IPS-20b (cell line): ENCODE measurements around the gene MORC3.
"Not testable (repeated sequence)": the region's sequence is repeated elsewhere in the genome, so short reads cannot be mapped to it uniquely, and the experiment has no call there.

ENCODE experiments used
- H3K27ac ChIP-seq: one replicate; pipeline ENCODE4 v1.5.1; 2013; ENCODE audit warnings: low read length
- H3K27me3 ChIP-seq: 2 replicates; pipeline ENCODE4 v1.6.1; 2013; ENCODE audit warnings: mild to moderate bottlenecking, low read length, inconsistent platforms; ENCODE audit not compliant: insufficient read depth
- H3K36me3 ChIP-seq: 2 replicates; pipeline ENCODE4 v1.6.1; 2013; ENCODE audit warnings: low read depth, mild to moderate bottlenecking, inconsistent platforms, low read length, moderate library complexity; ENCODE audit not compliant: insufficient read depth
- H3K4me1 ChIP-seq: 2 replicates; pipeline ENCODE4 v1.6.1; 2013; ENCODE audit warnings: mild to moderate bottlenecking, control low read depth, inconsistent platforms, low read length, moderate library complexity; ENCODE audit not compliant: insufficient read depth
- H3K4me3 ChIP-seq: 2 replicates; pipeline ENCODE4 v1.5.1; 2013; ENCODE audit warnings: mild to moderate bottlenecking, low read length, inconsistent platforms
- H3K9ac ChIP-seq: 2 replicates; pipeline ENCODE4 v1.6.1; 2013; ENCODE audit warnings: low read depth, mild to moderate bottlenecking, inconsistent platforms, low read length, moderate library complexity
- H3K9me3 ChIP-seq: 2 replicates; pipeline ENCODE4 v1.6.1; 2013; ENCODE audit warnings: mild to moderate bottlenecking, low read depth, low read length, inconsistent platforms; ENCODE audit not compliant: insufficient read depth

Gene MORC3

DNA sequence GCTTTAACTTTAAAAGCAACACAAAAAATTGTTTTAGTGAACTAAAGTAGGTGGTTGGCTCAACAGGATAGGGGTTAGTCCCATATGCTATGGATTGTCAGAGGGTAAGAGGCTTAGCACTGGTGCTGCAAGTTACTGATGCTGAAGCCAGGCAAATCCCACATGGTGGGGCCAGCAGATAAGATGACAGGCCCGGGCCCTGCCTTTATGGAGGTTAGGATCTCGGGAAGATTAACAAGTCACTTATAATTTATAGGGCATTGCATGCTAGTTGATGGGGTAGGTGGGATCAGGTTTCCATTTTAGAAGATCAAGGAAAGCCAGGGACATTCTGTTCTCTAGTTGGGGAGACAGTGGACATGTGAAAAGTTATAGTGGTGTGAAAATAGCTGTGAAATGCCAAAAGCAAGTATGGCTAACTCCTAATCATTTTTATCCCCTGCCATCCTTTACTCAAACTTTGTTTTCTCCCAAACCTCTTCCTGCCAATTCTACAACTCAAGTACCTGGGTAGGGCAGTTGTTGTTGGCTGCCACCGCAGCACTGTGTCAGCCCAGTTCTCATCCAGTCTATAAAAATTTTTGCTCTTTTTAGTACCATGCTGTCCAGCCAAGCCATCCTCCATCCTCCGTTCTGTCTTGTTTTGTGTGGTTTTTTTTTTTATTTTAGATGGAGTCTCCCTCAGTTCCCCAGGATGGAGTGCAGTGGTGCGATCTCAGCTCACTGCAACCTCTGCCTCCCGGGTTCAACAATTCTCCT lies 75.5 kb downstream of the MORC3 start:
- no peaks in the 10 kb centered on the region for H3K27me3 ChIP-seq
- H3K4me3 ChIP-seq = no peak overlapping the region
- no peak overlapping the region for H3K27ac ChIP-seq
- no peaks in the 10 kb centered on the region for H3K4me1 ChIP-seq
- H3K9ac ChIP-seq = no peak overlapping the region
- H3K9me3 ChIP-seq = no peaks in the 10 kb centered on the region
- peaks cover 65% of the 10 kb centered on the region for H3K36me3 ChIP-seq

DNA sequence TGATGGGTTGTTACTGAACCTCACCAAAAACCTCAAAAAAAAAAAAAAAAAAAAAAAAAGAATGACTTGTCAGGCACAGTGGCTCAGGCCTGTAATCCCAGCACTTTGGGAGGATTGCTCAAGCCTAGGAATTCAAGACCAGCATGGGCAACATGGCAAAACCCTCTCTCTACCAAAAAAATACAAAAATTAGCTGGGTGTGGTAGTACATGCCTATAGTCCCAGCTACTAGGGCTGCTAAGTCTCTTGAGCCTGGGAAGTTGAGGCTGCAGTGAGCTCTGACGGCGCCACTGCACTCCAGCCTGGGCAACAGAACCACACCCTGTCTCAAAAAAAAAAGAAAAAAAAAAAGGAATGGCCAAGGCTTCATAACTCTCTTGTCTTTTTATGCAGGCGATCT lies 76.3 kb downstream of the MORC3 start:
- H3K4me1 ChIP-seq = no peaks in the 10 kb centered on the region
- no peak overlapping the region for H3K27ac ChIP-seq
- no peak overlapping the region for H3K4me3 ChIP-seq
- H3K36me3 ChIP-seq = peaks cover 61% of the 10 kb centered on the region
- H3K9ac ChIP-seq = no peak overlapping the region
- H3K9me3 ChIP-seq = no peaks in the 10 kb centered on the region
- no peaks in the 10 kb centered on the region for H3K27me3 ChIP-seq

DNA sequence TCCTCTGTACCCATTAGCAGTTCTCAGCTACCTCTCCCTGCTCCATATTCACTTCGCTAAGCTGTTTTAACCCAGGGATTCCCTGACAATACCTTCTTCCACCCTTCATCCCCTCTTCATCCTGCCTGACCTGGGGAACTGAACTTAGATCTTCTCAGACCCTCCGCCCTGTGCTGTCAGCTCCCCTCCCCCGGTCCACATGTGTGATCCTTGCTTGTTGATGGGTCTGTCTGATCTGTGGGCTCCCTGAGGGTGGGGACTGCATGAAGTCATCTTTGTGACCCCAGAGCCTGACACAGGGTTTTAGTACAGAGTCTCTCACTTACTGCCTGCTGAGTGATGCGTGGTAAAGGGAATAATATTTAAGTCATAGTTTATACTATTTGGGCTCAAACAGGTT lies 77.0 kb downstream of the MORC3 start:
- no peak overlapping the region for H3K9ac ChIP-seq
- no peaks in the 10 kb centered on the region for H3K27me3 ChIP-seq
- no peak overlapping the region for H3K4me3 ChIP-seq
- H3K9me3 ChIP-seq = no peaks in the 10 kb centered on the region
- H3K27ac ChIP-seq = no peak overlapping the region
- no peaks in the 10 kb centered on the region for H3K4me1 ChIP-seq
- peaks cover 60% of the 10 kb centered on the region for H3K36me3 ChIP-seq

DNA sequence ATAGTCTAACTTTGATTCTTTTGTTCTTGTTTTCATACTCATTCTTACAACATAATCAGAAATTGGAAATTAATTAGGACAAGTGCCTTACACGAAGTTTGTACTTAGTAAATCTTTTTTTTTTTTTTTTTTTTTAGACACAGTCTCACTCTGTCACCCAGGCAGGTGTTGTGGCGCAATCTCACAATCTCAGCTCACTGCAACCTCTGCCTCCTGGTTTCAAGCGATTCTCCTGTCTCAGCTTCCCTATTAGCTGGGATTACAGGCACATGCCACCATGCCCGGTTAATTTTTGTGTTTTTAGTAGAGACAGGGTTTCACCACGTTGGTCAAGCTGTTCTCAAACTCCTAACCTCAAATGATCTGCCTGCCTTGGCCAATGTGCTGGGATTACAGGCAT lies 77.6 kb downstream of the MORC3 start:
- Histone ChIP-seq H3K9ac (no peak overlapping the region), H3K4me3 (no peak overlapping the region), H3K4me1 (no peaks in the 10 kb centered on the region), H3K27me3 (no peaks in the 10 kb centered on the region), H3K27ac (no peak overlapping the region), H3K9me3 (no peaks in the 10 kb centered on the region), H3K36me3 (peaks cover 67% of the 10 kb centered on the region)

DNA sequence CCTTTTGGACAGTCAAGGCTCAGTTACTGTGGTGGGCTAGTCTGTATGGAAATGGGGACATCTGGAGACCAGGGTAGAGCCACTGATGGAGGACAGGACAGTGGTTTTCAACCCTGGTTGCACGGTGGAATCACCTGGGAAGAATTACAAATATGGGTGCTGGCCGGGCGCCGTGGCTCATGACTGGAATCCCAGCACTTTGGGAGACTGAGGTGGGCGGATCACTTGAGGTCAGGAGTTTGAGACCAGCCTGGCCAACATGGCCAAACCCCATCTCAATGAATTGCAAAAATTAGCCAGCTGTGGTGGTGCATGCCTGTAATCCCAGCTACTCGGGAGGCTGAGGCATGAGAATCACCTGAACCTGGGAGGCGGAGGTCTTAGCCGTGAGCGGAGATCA lies 79.7 kb downstream of the MORC3 start:
- H3K27me3 ChIP-seq, H3K9me3 ChIP-seq, H3K4me1 ChIP-seq, H3K27ac ChIP-seq, H3K9ac ChIP-seq, H3K4me3 ChIP-seq: not testable (repeated sequence)
- peaks cover 68% of the 10 kb centered on the region for H3K36me3 ChIP-seq

DNA sequence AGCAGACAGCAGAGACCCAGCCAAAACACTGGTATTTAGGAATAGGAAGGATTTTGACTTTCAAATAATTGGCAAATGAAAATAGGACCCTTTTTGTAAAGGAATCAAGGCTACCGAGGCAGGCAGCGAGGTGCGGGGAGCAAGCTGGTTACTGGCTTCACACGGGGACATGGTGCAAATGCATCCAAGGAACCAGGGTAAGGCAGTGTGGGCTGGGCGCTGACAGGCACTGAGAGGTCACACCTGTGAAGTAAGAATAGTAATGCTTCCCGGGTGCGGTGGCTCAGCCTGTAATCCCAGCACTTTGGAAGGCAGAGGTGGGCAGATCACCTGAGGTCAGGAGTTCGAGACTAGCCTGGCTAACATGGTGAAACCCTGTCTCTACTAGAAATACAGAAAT lies 80.7 kb downstream of the MORC3 start:
- Histone ChIP-seq H3K4me1 (no peaks in the 10 kb centered on the region), H3K9me3 (no peaks in the 10 kb centered on the region), H3K27me3 (no peaks in the 10 kb centered on the region), H3K9ac (no peak overlapping the region), H3K4me3 (no peak overlapping the region), H3K36me3 (peaks cover 67% of the 10 kb centered on the region), H3K27ac (no peak overlapping the region)

DNA sequence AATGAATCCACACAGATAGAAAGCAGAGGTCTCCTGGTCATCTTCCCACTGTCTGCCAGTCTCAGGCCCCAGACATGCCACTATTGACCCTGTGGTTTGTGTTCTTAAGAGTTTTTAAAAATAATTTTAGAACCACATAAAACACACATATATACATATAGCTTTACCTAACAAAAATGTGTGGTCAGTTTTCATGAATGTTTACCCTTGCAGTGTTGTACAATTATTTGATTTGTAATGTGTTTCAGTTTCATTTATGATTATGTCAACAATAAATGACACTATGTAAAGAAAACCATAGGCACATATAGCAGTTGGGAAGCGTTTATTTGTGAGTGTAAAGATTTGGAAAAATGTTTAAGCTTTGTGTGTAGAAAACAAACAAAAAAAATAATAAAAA lies 82.3 kb downstream of the MORC3 start:
- no peaks in the 10 kb centered on the region for H3K27me3 ChIP-seq
- H3K27ac ChIP-seq = no peak overlapping the region
- peaks cover 62% of the 10 kb centered on the region for H3K36me3 ChIP-seq
- no peaks in the 10 kb centered on the region for H3K9me3 ChIP-seq
- no peak overlapping the region for H3K9ac ChIP-seq
- no peaks in the 10 kb centered on the region for H3K4me1 ChIP-seq
- no peak overlapping the region for H3K4me3 ChIP-seq

DNA sequence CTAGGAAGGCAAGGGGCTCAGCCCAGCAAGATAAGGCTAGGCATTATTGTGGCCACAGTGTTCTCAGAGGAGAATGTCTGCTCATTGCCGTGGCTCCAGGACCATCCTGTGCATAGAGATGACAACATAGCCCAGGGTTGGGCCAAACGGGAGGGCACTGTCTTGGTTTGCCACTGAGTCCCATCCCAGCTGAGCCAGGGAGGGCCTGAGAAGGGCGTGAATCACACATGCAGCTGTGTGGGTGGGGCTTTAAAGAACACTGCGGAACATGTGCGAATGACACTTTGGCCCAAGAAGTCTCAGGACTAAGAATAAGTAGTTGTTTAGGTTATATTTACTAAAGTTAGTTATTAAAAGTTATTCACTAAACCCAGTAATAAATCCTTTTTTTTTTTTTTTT lies 83.7 kb downstream of the MORC3 start:
- Histone ChIP-seq H3K27me3 (no peaks in the 10 kb centered on the region), H3K4me3 (no peak overlapping the region), H3K9me3 (no peaks in the 10 kb centered on the region), H3K36me3 (peaks cover 57% of the 10 kb centered on the region), H3K27ac (no peak overlapping the region), H3K9ac (no peak overlapping the region), H3K4me1 (no peaks in the 10 kb centered on the region)

DNA sequence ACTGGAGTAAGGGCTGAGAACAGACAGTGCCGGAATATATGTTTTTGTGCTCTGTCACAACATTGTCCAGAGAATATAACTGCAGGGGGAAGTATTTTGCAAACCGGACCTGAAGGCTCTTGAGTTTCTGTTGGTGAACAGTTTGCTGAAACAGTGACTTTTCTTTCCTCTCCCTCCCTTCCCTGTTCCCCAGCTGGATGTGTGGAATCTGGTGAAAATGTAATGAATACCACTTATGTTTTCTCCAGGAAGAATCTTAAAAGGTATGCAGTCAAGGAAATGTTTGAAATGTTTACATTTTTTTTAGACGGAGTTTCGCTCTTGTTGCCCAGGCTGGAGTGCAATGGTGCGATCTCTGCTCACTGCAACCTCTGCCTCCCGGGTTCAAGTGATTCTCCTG lies 88.6 kb downstream of the MORC3 start:
- Histone ChIP-seq H3K4me3 (no peak overlapping the region), H3K36me3 (peaks cover 59% of the 10 kb centered on the region), H3K4me1 (no peaks in the 10 kb centered on the region), H3K27me3 (no peaks in the 10 kb centered on the region), H3K27ac (no peak overlapping the region), H3K9me3 (no peaks in the 10 kb centered on the region), H3K9ac (no peak overlapping the region)

DNA sequence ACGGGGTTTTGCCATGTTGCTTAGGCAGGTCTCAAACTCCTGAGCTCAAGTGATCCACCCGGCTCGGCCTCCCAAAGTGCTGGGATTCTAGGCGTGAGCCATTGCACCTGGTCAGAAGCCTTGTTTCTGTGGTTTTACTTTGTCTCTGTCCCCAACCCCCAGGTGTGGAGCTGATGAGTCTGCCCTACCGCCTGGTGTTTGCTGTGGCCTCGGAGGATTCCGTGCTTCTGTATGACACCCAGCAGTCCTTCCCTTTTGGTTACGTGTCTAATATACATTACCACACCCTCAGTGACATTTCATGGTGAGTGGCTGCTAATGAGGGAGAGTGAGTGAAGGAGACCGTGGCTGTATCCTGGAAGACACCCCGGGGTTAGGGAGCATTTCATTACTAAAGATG lies 91.3 kb downstream of the MORC3 start:
- Histone ChIP-seq H3K4me3 (no peak overlapping the region), H3K9me3 (no peaks in the 10 kb centered on the region), H3K27me3 (no peaks in the 10 kb centered on the region), H3K9ac (no peak overlapping the region), H3K27ac (no peak overlapping the region), H3K36me3 (peaks cover 60% of the 10 kb centered on the region), H3K4me1 (peaks cover 5% of the 10 kb centered on the region; the same call in 1 of the 2 replicates)

DNA sequence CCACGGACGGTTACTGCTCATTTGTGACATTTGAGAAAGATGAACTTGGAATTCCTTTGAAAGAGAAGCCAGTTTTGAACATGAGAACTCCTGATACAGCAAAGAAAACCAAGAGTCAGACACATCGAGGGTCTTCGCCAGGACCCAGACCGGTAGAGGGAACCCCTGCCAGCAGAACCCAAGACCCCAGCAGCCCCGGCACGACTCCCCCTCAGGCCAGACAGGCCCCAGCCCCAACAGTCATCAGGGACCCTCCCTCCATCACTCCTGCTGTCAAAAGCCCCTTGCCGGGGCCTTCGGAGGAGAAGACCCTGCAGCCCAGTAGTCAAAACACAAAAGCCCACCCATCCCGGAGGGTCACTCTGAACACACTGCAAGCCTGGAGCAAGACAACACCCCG lies 92.9 kb downstream of the MORC3 start:
- H3K36me3 ChIP-seq = peaks cover 61% of the 10 kb centered on the region
- H3K9ac ChIP-seq = no peak overlapping the region
- no peaks in the 10 kb centered on the region for H3K9me3 ChIP-seq
- no peak overlapping the region for H3K27ac ChIP-seq
- H3K4me1 ChIP-seq = peaks cover 5% of the 10 kb centered on the region; the same call in 1 of the 2 replicates
- no peak overlapping the region for H3K4me3 ChIP-seq
- H3K27me3 ChIP-seq = no peaks in the 10 kb centered on the region

DNA sequence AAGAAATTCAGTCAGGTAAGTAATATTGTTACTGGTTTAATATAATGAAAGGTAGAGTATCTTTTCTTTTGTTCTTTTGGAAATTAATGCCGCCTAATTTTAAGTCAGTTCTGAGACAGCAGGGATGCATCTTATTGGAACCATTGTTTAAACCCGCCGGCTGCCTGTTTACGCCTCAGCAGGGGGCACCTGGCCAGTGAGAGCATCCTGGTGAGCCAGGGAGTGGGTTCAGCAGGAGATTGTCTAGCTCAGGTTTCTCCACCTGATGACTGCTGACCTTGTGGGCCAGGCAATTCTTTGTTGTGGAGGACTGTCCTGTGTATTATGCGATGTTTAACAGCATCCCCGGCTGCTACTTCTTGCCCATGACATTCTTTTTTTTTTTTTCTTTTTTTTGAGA lies 95.4 kb downstream of the MORC3 start:
- Histone ChIP-seq H3K4me3 (no peak overlapping the region), H3K27me3 (no peaks in the 10 kb centered on the region), H3K27ac (no peak overlapping the region), H3K4me1 (peaks cover 5% of the 10 kb centered on the region; the same call in 1 of the 2 replicates), H3K36me3 (peaks cover 49% of the 10 kb centered on the region), H3K9ac (no peak overlapping the region), H3K9me3 (no peaks in the 10 kb centered on the region)
